Upper lobe of left lung (tissue), 4 donors: Measurements from ENCODE around the gene GALNS.

Experiments used
- CTCF ChIP-seq, 6 experiments: fragments of 450-650 bp in 4 of 6; fragments of 200-600 bp in 2 of 6; sonication (generic) in 2 of 6; IDR thresholded peaks; one replicate each; pipeline ENCODE4 v1.5.1; 2016 to 2019; ENCODE audit warnings: antibody characterized with exemption in 6 of 6
- EP300 ChIP-seq, 4 donors: sonication (generic); formaldehyde crosslinking; IDR thresholded peaks; one replicate each; pipeline ENCODE4 v1.5.1; 2017; ENCODE audit warnings: antibody characterized with exemption in 4 of 4, control low read depth in 2 of 4
- POLR2A ChIP-seq, 4 donors: fragments of 450-650 bp; IDR thresholded peaks; one replicate each; pipeline ENCODE4 v1.5.1; 2016 to 2017; ENCODE audit warnings: antibody characterized with exemption in 4 of 4, mild to moderate bottlenecking in 2 of 4
- POLR2AphosphoS5 ChIP-seq, 2 donors: sonication (generic); formaldehyde crosslinking; IDR thresholded peaks; one replicate each; pipeline ENCODE4 v1.5.1; 2017; ENCODE audit warnings: antibody characterized with exemption in 2 of 2

GRCh38 chr16:88809676-88810165 is 47.0 kb downstream of the GALNS start:
- TF ChIP-seq CTCF (IDR thresholded peaks at IDR 0.05) (no peak), POLR2A (IDR thresholded peaks at IDR 0.05) (no peak), POLR2AphosphoS5 (IDR thresholded peaks at IDR 0.05) (no peak), EP300 (IDR thresholded peaks at IDR 0.05) (no peak)
